ENCODE results near the gene SPEF2.

DNA sequence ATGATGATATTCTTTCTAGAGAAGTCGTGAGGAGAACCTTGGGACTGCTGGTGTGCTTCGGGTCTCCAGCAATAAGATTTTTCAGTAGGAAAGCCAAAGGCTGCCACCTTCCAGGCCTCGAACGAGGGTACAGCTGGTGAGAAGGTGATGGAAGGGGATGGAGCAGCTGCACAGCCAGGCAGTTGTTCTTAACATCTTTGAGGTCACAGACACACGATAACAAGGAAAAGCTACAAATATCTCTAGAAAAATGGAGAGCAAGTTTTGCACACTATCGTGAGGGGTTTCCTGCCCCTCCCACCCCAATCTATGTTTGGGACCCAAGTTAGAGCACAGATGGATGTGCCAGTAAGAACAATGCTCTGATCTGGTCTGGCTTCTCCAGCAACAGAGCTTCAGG lies 232.2 kb downstream of the SPEF2 start:
- TF ChIP-seq, protein P1, sequence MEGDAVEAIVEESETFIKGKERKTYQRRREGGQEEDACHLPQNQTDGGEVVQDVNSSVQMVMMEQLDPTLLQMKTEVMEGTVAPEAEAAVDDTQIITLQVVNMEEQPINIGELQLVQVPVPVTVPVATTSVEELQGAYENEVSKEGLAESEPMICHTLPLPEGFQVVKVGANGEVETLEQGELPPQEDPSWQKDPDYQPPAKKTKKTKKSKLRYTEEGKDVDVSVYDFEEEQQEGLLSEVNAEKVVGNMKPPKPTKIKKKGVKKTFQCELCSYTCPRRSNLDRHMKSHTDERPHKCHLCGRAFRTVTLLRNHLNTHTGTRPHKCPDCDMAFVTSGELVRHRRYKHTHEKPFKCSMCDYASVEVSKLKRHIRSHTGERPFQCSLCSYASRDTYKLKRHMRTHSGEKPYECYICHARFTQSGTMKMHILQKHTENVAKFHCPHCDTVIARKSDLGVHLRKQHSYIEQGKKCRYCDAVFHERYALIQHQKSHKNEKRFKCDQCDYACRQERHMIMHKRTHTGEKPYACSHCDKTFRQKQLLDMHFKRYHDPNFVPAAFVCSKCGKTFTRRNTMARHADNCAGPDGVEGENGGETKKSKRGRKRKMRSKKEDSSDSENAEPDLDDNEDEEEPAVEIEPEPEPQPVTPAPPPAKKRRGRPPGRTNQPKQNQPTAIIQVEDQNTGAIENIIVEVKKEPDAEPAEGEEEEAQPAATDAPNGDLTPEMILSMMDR (IDR thresholded peaks at IDR 0.05; ENCODE audit: low read depth, low read length, poor library complexity, severe bottlenecking), result no peak
- no peak for TF ChIP-seq EZH2phosphoT487 (IDR thresholded peaks at IDR 0.05; ENCODE audit: borderline replicate concordance, low read length)

All from DOHH2 (cell line).